Activated T-helper 9 cell treated with anti-CD3 and anti-CD28 coated beads, Interleukin-2, amount 50 U/mL, for 16 hours (primary cell): Measurements from ENCODE around the gene PNMA8A.
"Not testable (repeated sequence)": the region's sequence is repeated elsewhere in the genome, so short reads cannot be mapped to it uniquely, and the experiment has no call there.

Experiments used
- DNase-seq: peaks from one replicate; pipeline ENCODE4 v3.0.0-alpha.2; 2020; ENCODE audit warnings: low read depth

Gene PNMA8A

GRCh38 chr19:46463516-46463915 lies 7.8 kb downstream of the PNMA8A start:
- no peak for DNase-seq

GRCh38 chr19:46461537-46461936 lies 9.8 kb downstream of the PNMA8A start:
- no peak for DNase-seq

DNA sequence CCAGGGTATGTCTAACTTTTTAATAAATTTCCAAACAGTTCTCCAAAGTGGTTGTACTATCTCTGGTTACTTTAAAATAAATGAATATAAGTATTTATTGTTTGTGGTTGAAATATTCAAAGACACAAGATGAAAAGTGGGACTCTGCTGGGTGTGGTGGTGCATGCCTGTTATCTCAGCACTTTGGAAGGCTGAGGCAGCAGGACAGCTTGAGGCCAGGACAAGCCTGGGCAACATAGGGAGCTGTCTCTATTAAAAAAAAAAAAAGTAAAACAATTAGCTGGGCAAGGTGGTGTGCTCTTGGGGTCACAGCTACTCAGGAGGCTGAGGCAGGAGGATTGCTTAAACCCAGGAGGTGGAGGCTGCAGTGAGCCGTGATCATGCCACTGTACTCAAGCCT lies 10.4 kb downstream of the PNMA8A start:
- DNase-seq: no peak

DNA sequence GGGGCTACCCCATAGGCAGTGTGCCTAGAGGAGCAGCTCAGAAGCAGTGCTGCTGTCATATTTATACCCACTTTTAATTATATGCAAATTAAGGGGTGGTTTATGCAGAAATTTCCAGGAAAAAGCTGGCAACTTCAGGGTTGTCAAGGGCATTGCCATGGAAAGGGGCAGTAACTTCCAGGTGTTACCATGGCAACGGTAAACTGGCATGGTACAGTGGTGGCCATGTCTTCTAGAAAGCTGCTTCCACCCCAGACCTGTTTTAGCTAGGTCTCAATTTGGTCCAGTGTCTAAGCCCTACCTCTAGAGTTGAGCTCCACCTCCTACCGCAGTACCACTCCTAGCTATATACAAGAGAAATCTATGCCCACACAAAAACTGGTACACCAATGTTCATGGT lies 11.3 kb downstream of the PNMA8A start:
- no peak for DNase-seq

GRCh38 chr19:46456930-46457329 lies 14.4 kb downstream of the PNMA8A start:
- no peak for DNase-seq

DNA sequence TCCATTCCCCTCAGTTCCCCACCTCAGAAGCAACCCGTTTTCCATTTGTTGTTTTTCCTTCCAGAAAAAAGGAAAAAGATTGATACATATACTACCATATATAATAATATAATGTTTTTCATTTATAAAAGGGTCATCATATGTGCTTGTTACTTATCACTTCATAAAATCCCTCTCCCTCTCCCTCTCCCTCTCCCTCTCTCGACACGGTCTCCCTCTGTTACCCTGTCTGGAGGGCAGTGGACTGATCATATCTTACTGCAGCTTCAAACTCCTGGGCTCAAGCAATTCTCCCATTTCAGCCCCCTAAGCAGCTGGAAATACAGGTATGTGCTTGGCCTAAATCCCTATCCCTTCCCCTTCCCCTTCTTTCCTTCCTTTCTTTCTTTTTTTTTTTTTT lies 17.1 kb downstream of the PNMA8A start:
- DNase-seq: no peak

- no peak for DNase-seq
Observed at GRCh38 chr19:46453661-46454060, 17.7 kb downstream of the PNMA8A start.

DNA sequence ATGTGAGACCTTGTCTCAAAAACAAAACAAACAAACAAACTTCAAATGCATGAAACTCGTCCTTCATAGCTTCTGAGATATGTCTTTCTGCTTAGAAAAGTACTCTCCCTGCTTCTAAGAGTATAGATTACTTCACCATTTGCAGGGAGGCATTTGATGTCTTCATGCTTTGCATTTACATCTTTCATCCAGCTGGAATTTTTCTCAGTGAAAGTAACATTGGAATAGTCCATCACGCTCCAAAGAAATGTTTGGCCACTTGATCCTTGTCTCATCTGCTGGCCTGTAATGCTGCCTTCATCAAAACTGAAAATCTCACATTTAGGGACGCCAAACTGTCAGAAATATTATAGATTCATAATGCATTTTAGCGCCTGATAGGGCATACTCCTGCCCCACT lies 19.2 kb downstream of the PNMA8A start:
- DNase-seq: no peak

DNA sequence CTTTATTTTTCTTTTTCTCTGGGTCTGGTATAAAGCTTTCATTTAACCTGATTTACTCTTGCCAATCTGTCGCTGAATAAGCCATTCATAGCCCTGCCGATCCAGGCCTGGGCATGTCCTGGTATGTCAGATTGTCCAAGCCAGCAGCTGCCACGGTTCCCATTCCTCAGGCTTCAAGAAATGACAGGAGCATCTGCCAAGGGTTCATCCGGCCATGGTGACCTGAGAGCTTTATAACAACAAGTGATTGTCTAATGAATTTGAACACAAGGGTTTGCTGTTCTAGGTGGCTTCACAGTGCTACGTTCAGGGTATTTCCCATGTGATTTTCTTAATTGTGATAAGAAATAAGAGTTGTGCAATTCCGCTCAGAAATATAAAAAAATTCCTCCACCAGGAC lies 20.0 kb downstream of the PNMA8A start:
- no peak for DNase-seq

DNA sequence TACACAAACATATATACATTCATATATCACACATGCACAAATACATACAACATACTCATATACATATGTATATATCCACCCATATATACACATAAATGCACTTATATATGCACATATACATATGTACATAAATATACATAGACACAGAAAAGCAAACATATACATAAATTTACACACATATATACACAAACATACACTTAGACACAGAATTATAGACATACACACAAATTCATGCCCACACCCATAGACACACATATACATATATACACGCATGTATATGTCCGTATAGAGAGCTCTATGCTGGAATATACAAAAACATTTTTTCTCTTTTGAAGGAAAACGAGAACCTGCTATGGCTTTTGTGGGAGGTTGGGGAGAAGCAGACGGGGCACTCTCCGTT lies 20.6 kb downstream of the PNMA8A start:
- no peak for DNase-seq

DNA sequence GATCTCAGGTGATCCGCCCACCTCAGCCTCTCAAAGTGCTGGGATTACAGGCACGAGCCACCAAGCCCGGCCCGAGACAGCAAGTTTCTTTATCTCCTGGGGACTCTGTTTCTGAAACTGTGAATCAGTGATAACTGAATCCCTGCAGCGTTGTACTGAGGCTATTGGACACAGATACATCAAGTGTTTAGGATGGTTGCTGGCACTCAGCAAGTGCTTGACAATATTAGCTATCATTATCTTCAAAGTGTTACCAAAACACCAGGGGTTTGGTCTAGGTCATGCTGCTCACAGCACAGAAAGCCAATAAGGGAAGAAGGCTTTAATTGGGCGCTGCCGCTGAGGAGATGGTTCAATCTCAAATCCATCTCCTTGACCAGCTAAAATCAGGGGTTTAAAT lies 22.1 kb downstream of the PNMA8A start:
- no peak for DNase-seq

GRCh38 chr19:46448601-46449000 lies 22.8 kb downstream of the PNMA8A start:
- DNase-seq: no peak

- DNase-seq: no peak
Observed at GRCh38 chr19:46447824-46448223, 23.5 kb downstream of the PNMA8A start.

GRCh38 chr19:46447006-46447405 lies 24.4 kb downstream of the PNMA8A start:
- DNase-seq: no peak

- no peak for DNase-seq
Observed at GRCh38 chr19:46446021-46446420, 25.3 kb downstream of the PNMA8A start.

DNA sequence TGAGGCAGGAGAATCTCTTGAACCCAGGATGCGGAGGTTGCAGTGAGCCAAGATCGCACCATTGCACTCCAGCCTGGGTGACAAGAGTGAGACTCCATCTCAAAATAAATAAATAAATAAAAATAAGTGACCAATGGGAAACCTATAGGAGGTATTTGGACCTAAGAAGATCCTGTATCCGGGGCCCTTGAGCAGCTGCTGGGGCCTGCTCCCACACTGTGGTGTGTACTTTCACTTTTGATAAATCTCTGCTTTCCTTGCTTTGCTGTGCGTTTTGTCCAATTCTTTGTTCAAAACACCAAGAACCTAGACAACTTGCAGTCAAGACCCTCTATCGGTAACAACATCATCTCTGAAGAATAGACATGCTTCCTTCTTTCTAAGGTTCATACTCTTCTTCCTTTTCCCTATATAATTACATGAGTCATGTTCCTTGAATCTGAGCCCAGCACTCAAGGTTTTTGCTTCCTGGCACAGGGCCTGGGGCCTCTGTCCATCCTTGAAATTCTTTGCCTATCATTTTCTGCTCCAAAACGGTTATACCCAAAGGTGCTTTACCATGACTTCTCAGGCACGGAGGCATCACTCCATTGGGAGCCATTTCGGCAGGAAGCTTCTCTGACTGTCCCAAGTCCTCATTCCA lies 28.4 kb downstream of the PNMA8A start:
- no peak for DNase-seq

DNA sequence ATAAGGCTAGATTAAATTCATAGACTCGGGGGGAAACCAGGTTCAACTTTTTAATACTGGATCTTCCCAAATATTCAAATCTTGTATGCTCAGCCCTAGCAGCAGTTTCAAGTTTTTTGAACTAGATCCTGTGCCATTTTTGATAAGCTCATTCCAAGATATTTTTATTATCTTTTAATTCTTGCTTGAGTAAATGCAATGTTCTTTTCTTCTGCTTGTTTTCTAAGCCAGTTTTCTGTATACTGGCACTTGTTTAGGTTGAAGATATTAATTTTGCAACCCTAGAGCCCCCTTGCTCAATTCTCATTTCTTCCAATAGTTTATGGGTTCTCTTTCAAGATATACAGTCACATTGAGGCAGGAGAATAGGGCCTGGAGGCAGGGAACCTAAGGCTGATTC lies 29.5 kb downstream of the PNMA8A start:
- DNase-seq: no peak

DNA sequence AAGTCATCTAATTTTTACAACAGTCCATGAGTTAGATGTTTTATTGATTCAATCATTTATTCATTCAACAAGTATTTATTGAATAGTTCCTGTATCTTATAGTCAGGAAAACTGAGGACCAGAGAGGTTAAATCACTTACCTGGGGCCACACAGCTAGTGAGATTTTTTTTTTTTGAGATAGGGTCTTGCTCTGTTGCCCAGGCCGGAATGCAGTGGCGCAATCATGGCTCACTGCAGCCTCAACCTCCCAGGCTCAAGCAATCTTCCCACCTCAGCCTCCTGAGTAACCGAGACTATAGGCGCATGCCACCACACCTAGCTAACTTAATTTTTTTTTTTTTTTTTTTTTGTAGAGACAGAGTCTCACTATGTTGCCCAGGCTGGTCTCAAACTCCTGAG lies 35.7 kb downstream of the PNMA8A start:
- DNase-seq: not testable (repeated sequence)

- no peak for DNase-seq
Observed at GRCh38 chr19:46435009-46435408, 36.4 kb downstream of the PNMA8A start.

GRCh38 chr19:46433470-46433869 lies 37.9 kb downstream of the PNMA8A start:
- not testable (repeated sequence) for DNase-seq

GRCh38 chr19:46431824-46432223 lies 39.5 kb downstream of the PNMA8A start:
- DNase-seq: no peak

DNA sequence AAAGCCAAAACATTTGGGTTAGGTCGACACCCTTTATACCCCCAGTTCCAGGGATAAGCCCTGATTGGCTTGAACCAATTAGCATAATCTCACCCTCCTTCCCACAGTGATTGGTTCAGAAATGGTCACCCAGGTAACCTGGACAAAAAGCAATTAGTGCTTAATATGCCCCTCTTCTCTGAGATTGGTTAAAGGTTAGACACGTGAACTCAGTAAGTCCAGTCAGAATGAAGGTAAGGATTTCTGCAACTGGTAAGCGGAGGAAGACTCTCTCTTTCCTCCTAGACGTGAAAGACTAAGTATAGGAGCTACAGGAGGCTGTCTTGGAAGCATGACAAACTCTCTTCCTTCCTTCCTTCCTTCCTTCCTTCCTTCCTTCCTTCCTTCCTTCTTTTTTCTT lies 41.4 kb downstream of the PNMA8A start:
- no peak for DNase-seq

- DNase-seq: no peak
Observed at GRCh38 chr19:46428239-46429135, 42.9 kb downstream of the PNMA8A start, which contains the start of gene PNMA8C. Gene PNMA8C (minus strand): TSS chr19:46428936. CDS start chr19:46428359, 577 bp downstream.
